Jurkat, Clone E6-1 (cell line): Measurements from ENCODE around the gene GCNT3.
"Not testable (repeated sequence)": the region's sequence is repeated elsewhere in the genome, so short reads cannot be mapped to it uniquely, and the experiment has no call there.

Source experiments
- DNase-seq: peaks from one replicate; pipeline ENCODE4 v3.0.0-alpha.2; 2011; ENCODE audit warnings: low read depth, low spot score
- H3K4me3 ChIP-seq: 2 replicates; pipeline ENCODE4 v1.5.1; 2011; ENCODE audit warnings: mild to moderate bottlenecking, low read length, control low read depth, moderate library complexity

Gene GCNT3

GRCh38 chr15:59609730-59610712, 1.6 kb upstream of the GCNT3 start:
- no peak for DNase-seq
- H3K4me3 ChIP-seq, result no peak overlapping the region

GRCh38 chr15:59614153-59614552, 2.6 kb downstream of the GCNT3 start:
- no peak overlapping the region for H3K4me3 ChIP-seq
- no peak for DNase-seq

- DNase-seq, result no peak
- H3K4me3 ChIP-seq, result no peak overlapping the region
Measured at GRCh38 chr15:59615661-59616060, 4.1 kb downstream of the GCNT3 start.

GRCh38 chr15:59616379-59616778, 4.8 kb downstream of the GCNT3 start:
- no peak overlapping the region for H3K4me3 ChIP-seq
- no peak for DNase-seq

- H3K4me3 ChIP-seq, result no peak overlapping the region
- no peak for DNase-seq
Measured at GRCh38 chr15:59618406-59618805, 6.8 kb downstream of the GCNT3 start.

- no peak overlapping the region for H3K4me3 ChIP-seq
- DNase-seq, result no peak
Measured at GRCh38 chr15:59622289-59622688, 10.7 kb downstream of the GCNT3 start.

GRCh38 chr15:59632714-59633113, 21.1 kb downstream of the GCNT3 start:
- no peak for DNase-seq

GRCh38 chr15:59636184-59636583, 24.6 kb downstream of the GCNT3 start:
- no peak overlapping the region for H3K4me3 ChIP-seq
- no peak for DNase-seq

More at GRCh38 chr15:59632714-59633113, 21.1 kb downstream of the GCNT3 start:
- no peak overlapping the region for H3K4me3 ChIP-seq

- not testable (repeated sequence) for H3K4me3 ChIP-seq, DNase-seq
Measured at GRCh38 chr15:59637507-59637906, 25.9 kb downstream of the GCNT3 start.

GRCh38 chr15:59642351-59642750, 30.8 kb downstream of the GCNT3 start:
- DNase-seq, result no peak
- H3K4me3 ChIP-seq, result no peak overlapping the region

- no peak for DNase-seq
- no peak overlapping the region for H3K4me3 ChIP-seq
Measured at GRCh38 chr15:59644756-59645155, 33.2 kb downstream of the GCNT3 start.

GRCh38 chr15:59645812-59646211, 34.2 kb downstream of the GCNT3 start:
- DNase-seq, H3K4me3 ChIP-seq: not testable (repeated sequence)

GRCh38 chr15:59646277-59646676, 34.7 kb downstream of the GCNT3 start:
- no peak overlapping the region for H3K4me3 ChIP-seq
- DNase-seq, result no peak

- H3K4me3 ChIP-seq, result no peak overlapping the region
Measured at GRCh38 chr15:59647085-59647484, 35.5 kb downstream of the GCNT3 start.

GRCh38 chr15:59649603-59650002, 38.0 kb downstream of the GCNT3 start:
- no peak for DNase-seq
- no peak overlapping the region for H3K4me3 ChIP-seq

More at GRCh38 chr15:59647085-59647484, 35.5 kb downstream of the GCNT3 start:
- no peak for DNase-seq

- no peak for DNase-seq
- no peak overlapping the region for H3K4me3 ChIP-seq
Measured at GRCh38 chr15:59654046-59654445, 42.5 kb downstream of the GCNT3 start.

- peak; percentile 90 for DNase-seq
- peak within 1 kb of the TSS; percentile 61 for H3K4me3 ChIP-seq
Measured at GRCh38 chr15:59656897-59657634, 45.5 kb downstream of the GCNT3 start, which contains the start of gene GTF2A2. GTF2A2 (minus strand) TSS chr15:59657515; CDS start chr15:59652277, 5,238 bp downstream.

GRCh38 chr15:59657635-59658125, 46.1 kb downstream of the GCNT3 start:
- no peak for DNase-seq
- H3K4me3 ChIP-seq, result peak overlapping the region; percentile 61

- no peak overlapping the region for H3K4me3 ChIP-seq
- DNase-seq, result no peak
Measured at GRCh38 chr15:59659366-59659765, 47.8 kb downstream of the GCNT3 start.

- DNase-seq, result no peak
- no peak overlapping the region for H3K4me3 ChIP-seq
Measured at GRCh38 chr15:59662260-59662659, 50.7 kb downstream of the GCNT3 start.
